Measurements from ENCODE around the gene RGS7.

DNA sequence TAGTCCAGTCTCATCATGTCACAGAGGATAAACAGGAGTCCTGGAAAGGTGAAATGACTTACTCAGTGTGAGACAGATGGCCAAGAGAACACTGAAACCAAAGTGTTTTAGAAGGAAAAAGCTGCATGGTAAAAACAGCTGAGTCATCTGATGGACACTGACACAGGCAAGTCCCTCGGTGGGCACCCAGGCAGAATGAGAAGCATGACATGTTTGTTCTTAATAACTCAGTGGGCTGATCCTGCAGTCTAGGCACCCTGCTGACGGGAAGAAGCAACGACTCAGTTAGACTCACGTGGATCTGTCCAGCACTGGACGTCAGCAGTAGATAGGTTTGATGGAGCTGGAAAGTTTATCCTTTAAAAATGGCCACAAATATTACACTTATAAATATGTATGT lies 116.9 kb downstream of the RGS7 start:
- TF ChIP-seq, protein P1, sequence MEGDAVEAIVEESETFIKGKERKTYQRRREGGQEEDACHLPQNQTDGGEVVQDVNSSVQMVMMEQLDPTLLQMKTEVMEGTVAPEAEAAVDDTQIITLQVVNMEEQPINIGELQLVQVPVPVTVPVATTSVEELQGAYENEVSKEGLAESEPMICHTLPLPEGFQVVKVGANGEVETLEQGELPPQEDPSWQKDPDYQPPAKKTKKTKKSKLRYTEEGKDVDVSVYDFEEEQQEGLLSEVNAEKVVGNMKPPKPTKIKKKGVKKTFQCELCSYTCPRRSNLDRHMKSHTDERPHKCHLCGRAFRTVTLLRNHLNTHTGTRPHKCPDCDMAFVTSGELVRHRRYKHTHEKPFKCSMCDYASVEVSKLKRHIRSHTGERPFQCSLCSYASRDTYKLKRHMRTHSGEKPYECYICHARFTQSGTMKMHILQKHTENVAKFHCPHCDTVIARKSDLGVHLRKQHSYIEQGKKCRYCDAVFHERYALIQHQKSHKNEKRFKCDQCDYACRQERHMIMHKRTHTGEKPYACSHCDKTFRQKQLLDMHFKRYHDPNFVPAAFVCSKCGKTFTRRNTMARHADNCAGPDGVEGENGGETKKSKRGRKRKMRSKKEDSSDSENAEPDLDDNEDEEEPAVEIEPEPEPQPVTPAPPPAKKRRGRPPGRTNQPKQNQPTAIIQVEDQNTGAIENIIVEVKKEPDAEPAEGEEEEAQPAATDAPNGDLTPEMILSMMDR (IDR thresholded peaks at IDR 0.05) = no peak
- no peak for TF ChIP-seq POLR2AphosphoS5 (IDR thresholded peaks at IDR 0.05)
- TF ChIP-seq POLR2A (IDR thresholded peaks at IDR 0.05) = no peak

Measured in gastroesophageal sphincter (tissue), 3 donors.